ENCODE data around the gene FOXL2NB.

The FOXL2NB gene

GRCh38 chr3:138984816-138985215 is 37.8 kb downstream of the FOXL2NB start:
- Mint-ChIP-seq H3K4me1 (peaks cover 20% of the 10 kb centered on the region), H3K4me3 (no peak overlapping the region), H3K36me3 (ENCODE audit: low read depth) (no peaks in the 10 kb centered on the region), H3K9me3 (no peaks in the 10 kb centered on the region), H3K27me3 (ENCODE audit: low read depth) (peaks cover 31% of the 10 kb centered on the region), H3K27ac (no peak overlapping the region)
- TF ChIP-seq CTCF (IDR thresholded peaks at IDR 0.05; ENCODE audit: unreplicated experiment in 3 of 3), result no peak

- no peaks in the 10 kb centered on the region for H3K36me3 Mint-ChIP-seq (ENCODE audit: low read depth)
- H3K9me3 Mint-ChIP-seq, result no peaks in the 10 kb centered on the region
- H3K4me1 Mint-ChIP-seq, result peaks cover 13% of the 10 kb centered on the region
- peaks cover 25% of the 10 kb centered on the region for H3K27me3 Mint-ChIP-seq (ENCODE audit: low read depth)
- no peak overlapping the region for H3K4me3 Mint-ChIP-seq
- no peak for TF ChIP-seq CTCF (IDR thresholded peaks at IDR 0.05; ENCODE audit: unreplicated experiment in 3 of 3)
- peak overlapping the region in 1 of 3 experiments; percentile 34 for H3K27ac Mint-ChIP-seq
Observed at GRCh38 chr3:138985932-138986331, 38.9 kb downstream of the FOXL2NB start.

GRCh38 chr3:138987181-138987580 is 40.2 kb downstream of the FOXL2NB start:
- no peak for TF ChIP-seq CTCF (IDR thresholded peaks at IDR 0.05; ENCODE audit: unreplicated experiment in 3 of 3)
- H3K4me3 Mint-ChIP-seq, result no peak overlapping the region
- no peaks in the 10 kb centered on the region for H3K9me3 Mint-ChIP-seq
- peaks cover 24% of the 10 kb centered on the region for H3K27me3 Mint-ChIP-seq (ENCODE audit: low read depth)
- no peaks in the 10 kb centered on the region for H3K36me3 Mint-ChIP-seq (ENCODE audit: low read depth)
- no peak overlapping the region for H3K27ac Mint-ChIP-seq
- peaks cover 13% of the 10 kb centered on the region for H3K4me1 Mint-ChIP-seq

GRCh38 chr3:138995706-138996105 is 48.7 kb downstream of the FOXL2NB start:
- peaks cover 14% of the 10 kb centered on the region for H3K27me3 Mint-ChIP-seq (ENCODE audit: low read depth)
- H3K36me3 Mint-ChIP-seq (ENCODE audit: low read depth), result no peaks in the 10 kb centered on the region
- H3K4me1 Mint-ChIP-seq, result no peaks in the 10 kb centered on the region
- no peak overlapping the region for H3K4me3 Mint-ChIP-seq
- no peak overlapping the region for H3K27ac Mint-ChIP-seq
- no peak for TF ChIP-seq CTCF (IDR thresholded peaks at IDR 0.05; ENCODE audit: unreplicated experiment in 3 of 3)
- peaks cover 5% of the 10 kb centered on the region for H3K9me3 Mint-ChIP-seq

Data from nephron (organoid).